HG03066 (cell line): ENCODE data around the gene SEPHS1.
"Not testable (repeated sequence)": the region's sequence is repeated elsewhere in the genome, so short reads cannot be mapped to it uniquely, and the experiment has no call there.

ENCODE experiments used
- ATAC-seq: cut with Tn5 transposase; IDR thresholded peaks from one replicate; pipeline ENCODE4 v1.9.1; 2021; ENCODE audit warnings: low read depth; ENCODE audit not compliant: unreplicated experiment

Gene SEPHS1, protein sequence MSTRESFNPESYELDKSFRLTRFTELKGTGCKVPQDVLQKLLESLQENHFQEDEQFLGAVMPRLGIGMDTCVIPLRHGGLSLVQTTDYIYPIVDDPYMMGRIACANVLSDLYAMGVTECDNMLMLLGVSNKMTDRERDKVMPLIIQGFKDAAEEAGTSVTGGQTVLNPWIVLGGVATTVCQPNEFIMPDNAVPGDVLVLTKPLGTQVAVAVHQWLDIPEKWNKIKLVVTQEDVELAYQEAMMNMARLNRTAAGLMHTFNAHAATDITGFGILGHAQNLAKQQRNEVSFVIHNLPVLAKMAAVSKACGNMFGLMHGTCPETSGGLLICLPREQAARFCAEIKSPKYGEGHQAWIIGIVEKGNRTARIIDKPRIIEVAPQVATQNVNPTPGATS

DNA sequence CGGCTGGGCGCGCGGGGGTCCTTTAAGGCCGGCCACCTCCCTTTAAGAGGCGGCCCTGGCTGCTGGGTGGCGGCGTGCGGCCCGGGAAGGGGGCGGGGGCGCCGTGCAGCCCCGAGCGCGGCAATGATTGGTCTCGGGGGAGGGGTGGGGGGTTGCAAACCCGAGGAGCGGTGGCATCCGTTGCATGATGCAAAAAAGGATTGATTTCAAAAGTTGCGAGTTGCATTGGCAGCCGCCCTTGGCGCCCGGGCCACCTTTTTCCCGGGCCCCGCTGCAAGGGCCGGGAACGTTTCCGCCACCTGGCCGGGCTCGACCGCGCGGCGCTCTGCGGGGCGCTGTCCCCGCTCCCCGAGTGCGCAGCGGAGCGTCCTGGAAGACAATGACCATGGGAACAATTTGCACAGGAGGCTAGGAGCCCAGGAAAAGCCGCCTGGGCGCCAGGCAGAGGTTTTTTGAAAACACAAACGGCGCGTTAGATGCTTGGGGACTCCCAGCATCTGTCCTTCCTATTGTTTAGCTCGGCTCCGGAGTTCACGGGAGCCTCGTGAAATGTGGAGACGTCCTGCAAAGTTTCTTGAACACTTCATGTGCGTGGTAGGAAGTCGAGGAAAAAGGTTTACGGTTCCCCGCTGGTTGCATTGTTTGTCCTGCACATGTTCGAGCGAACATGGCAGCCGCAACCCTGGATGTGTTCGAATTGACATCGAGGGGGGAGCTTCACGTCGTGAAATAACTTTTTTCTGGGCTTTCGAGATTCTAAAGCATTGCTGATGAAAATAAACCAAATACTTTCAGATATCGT, at the start of gene SEPHS1:
TSS of gene SEPHS1 (minus strand) at position 78 of the 802 bp plus-strand sequence. CDS start 3,343 bp downstream, outside the sequence.
- ATAC-seq = peak; percentile 48

DNA sequence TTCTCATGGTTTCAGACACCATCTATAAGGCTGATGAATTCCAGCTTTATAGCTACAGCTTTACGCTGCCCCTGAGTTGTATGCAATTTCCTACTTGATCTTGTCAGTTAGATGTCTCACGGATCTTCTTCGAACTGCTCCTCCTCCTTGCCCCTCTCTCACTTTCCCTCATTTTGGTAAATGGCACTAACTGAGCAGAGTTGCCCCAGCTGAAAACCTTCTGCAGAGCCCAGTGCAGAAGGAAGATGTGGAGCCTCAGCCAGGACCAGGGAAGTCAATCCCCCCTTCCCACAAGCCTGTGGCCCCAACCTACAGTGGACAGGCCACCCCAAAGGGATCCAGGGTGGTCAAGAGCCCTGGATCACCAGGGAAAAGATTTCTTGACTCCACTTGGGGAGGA, 49.0 kb upstream of the SEPHS1 start:
- no peak for ATAC-seq

DNA sequence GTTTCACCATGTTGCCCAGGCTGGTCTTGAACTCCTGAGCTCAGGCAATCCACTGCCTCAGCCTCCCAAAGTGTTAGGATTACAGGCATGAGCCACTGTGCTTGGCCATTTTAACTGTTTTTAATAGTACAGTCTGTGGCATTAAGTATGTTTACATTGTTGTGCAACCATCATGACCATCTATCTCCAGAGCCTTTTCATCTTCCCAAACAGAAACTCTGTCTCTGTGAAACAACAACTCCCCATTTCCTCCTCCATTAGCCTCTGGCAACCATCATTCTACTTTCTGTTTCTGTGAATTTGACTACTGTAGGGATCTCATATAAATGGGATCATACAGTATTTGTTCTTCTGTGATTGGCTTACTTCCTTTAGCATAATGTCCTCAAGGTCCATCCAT, 48.3 kb upstream of the SEPHS1 start:
- no peak for ATAC-seq

DNA sequence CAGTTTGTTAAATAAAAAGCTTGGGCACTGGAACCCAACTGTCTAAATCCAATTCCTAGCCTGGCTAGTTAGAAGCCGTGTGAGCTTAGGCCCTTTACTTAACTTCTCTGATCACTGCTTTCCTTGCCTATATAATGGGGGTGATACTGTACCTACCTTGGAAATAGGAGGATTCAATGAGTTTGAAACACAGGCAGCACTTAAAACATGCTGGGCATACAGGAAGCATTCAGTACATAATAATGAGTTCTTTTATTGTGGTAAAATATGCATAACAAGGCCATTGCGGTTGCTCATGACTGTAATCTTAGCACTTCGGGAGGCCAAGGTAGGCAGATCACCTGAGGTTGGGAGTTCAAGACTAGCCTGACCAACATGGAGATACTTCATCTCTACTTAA, 47.4 kb upstream of the SEPHS1 start:
- ATAC-seq = no peak

DNA sequence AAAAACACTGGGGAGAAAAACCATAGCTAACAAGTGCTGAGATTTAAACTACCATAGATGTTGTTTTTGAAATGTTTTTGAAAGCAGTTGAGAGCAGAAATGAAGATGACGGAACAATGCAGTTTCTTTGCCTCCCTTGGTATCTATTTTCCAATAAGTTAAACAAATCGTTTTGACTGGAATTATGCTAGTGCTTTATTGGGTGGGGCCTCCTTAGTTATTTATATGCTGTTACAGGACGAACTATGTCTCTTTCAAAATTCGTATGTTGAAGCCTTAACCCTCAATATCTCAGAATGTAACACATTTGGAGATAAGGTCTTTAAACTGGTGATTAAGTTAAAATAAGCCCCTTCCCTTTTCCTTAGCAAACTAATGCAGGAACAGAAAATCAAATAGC, 45.5 kb upstream of the SEPHS1 start:
- no peak for ATAC-seq

DNA sequence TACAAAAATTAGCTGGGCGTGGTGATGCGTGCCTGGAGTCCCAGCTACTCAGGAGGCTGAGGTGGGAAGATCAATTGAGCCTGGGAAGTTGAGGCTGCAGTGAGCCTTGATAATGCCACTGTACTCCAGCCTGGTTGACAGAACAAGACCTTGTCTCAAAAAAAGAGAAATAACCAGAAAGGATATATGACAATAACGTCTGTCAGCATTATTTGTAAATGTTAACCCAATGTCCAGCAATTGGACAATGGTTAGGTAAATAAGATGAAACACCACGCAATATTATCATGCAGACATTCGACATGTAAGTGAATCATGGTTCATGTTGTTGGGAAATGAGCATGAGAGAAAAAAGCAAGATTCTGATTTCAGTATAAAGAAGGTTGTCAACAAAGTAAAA, 44.6 kb upstream of the SEPHS1 start:
- no peak for ATAC-seq

DNA sequence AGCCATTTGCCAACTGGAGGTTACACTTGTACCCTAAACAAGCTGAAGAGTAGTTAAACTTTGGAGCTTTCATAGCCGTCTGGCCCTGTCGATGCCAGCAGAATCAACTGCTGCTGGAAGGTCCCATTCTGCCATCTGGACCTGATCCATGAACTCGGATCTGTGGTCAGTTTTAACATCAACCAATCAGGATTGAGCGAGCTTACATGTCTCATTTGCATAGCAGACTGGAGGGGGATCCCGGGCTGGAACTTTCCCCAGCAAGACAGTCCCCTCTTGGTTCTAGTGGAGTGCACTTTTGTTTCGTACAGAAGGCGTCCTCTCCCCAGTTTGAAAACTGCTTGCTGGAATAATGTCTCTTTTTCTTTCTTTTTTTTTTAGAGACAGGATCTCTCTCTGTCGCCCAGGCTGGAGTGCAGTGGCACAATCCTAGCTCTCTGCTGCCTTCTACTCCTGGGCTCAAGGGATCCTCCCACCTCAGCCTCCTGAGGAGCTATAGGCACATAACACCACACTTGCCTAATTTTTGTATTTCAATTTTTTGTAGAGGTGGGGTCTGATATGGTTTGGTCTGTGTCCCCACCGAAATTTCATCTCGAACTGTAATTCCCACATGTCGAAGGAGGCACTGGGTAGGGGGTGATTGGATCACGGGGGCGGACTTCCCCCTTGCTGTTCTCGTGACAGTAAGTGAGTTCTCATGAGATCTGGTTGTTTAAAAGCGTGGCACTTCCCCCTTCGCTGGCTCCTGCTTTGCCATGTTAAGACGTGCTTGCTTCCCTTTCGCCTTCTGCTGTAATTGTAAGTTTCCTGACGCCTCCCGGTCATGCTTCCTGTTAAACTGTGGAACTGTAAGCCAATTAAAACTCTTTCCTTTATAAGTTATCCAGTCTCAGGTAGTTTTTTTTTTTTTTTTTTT, 42.8 kb upstream of the SEPHS1 start:
- ATAC-seq = no peak

DNA sequence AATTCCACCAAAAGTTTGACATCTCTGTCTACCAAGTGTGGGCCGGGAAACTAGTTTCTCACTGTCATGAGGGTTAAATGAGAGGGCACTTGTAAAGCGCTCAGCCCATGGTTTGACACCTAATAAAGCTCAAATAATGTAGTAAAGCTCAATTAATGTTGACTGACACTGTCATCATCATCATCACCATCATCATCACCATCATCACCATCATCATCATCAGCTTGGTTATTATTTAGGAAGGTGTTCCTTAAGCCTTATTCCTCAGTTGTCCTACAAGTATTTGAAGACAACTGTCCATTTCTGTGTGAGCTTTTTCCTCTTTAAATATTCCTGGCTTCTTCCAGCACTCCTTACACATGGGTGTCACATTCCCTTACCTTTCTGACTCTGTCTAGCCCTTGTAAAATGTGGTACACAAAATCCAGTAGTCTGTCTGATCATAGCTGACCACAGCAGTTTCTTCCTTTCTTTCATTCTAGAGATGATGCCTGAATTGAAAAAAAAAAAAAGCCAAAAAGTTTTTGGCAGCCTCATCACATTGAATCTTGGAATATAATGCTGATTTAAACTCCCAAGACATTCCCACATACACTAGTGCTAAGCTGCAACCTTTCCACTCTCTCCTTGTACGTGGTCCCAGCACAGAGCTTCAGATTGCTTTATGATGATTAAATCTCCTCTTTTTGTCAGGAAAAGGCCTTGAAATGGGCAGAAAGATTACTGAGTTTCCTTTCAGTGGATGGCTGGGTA, 40.6 kb upstream of the SEPHS1 start:
- ATAC-seq = no peak

DNA sequence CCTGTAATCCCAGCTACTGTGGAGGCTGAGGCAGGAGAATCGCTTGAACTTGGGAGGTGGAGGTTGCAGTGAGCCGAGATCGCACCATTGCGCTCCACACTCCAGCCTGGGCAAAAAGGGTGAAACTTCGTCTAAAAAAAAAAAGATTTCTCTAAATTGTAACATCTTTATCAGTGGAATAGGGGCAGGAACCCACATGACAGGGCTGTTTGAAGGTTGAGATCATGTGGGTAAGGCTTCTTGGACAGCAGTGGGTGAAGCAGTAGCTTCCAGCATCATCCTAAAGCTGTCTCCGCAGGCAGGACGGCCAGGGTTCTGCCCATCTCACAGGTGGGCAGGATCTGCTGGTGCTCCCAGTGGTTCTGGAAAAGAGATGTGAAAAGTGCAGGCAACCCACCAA, 37.9 kb upstream of the SEPHS1 start:
- no peak for ATAC-seq

DNA sequence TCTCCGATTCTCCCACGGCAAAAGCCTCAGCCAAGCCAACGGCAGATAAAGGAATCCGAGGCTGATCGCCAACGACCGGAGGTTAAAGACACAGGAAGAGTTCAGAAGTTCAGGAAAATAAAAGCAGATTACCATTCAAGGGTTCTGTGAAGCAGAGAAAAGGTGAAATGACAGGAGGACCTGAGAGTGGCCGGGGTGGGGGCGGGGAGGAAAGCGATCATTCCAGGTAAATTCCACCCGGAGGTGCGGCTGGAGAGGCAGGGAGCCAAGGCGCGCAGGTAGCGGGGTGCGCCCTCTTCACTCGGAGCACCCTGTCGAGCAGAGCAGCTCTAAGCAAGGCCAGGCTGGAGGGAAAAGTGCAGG, 35.3 kb upstream of the SEPHS1 start:
- ATAC-seq = no peak

DNA sequence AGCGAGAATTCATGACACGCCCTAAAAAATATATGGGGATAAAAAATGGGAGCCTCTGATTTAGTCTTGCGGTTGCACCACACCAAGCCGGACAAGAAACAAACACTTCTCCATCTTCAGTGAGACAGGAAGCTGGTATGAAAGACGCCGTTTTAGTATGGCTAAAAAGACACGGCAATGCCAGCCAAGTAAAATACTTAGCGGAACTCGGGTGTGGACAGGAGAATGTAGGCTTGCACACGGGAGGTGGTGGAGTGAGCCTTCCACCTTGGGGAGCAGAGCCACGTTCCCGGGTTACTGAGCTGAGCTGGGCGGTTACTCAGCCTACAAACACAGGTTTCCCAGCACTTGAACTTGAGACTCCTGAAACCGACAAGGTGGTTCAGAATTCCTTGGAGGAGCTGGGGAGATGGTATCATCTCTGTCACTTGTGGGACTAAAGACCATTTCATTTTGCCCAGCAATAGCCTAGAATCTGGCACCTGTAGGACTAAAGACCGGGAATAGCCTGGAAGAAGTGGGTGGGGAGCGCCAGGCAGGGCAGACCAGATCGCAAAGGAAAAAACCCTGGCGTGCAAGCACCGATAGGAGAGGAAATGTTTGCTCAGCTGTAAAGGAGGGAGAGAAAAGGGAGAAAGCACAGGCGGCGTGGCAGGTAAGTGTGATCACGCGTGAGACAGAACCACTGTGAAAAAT, 34.8 kb upstream of the SEPHS1 start:
- no peak for ATAC-seq

DNA sequence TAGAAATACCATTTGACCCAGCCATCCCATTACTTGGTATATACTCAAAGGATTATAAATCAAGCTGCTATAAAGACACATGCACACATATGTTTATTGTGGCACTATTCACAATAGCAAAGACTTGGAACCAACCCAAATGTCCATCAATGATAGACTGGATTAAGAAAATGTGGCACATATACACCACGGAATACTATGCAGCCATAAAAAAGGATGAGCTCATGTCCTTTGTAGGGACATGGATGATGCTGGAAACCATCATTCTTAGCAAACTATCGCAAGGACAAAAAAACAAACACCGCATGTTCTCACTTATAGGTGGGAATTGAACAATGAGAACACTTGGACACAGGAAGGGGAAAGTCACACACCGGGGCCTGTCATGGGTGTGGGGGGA, 31.0 kb upstream of the SEPHS1 start:
- not testable (repeated sequence) for ATAC-seq

DNA sequence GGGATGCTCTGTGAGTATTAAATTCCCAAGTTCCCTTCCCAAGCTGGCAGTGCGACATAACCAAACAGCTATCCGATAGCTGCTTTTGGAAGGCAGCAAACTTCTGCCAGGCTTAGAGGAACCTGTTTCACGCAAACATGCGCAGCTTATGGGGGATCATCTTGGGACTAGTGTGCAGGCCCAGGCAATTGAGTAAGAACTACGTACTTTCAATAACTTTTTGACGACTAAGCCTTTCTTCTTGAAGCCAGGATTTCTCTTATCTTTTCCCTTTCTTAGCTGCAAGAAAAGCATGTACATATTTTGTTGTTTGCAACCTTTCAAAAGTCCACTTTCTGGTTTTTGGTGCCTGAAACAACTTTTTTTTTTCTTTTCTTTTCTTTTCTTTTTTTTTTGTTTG, 28.7 kb upstream of the SEPHS1 start:
- ATAC-seq = no peak

DNA sequence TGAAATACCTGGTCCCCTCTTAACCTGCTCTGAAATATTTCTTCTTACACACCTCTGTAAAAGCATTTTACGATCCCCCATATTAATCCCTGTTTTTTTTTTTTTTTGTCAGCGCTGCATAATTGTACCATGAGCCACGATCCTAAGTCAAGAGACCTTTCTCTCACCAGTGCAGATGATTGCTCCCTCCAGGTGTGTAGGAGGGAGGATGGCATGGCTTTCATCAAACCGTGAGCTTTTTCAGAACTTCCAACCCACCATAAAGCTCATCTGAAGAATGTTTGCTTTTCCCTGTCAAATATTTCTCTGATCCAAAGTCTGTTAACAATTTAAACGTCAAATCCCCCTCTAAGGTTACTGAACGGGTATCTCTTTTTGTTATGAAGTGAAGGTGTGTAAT, 28.2 kb upstream of the SEPHS1 start:
- no peak for ATAC-seq

DNA sequence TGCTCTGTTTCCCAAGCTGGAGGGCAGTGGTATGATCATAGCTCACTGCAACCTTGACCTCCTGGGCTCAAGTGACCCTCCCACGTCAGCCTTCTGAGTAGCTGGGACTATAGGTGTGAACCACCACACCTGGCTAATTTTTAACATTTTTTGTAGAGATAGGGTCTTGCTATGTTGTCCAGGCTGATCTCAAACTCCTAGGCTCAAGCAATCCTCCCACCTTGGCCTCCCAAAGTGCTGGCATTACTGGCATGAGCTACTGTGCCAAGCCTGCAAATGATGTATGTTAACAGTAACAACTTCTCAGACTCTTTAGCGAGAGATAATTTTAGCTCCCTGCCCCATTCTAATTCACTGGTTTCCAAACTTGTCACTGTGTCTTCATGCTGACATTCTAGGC, 27.7 kb upstream of the SEPHS1 start:
- no peak for ATAC-seq

DNA sequence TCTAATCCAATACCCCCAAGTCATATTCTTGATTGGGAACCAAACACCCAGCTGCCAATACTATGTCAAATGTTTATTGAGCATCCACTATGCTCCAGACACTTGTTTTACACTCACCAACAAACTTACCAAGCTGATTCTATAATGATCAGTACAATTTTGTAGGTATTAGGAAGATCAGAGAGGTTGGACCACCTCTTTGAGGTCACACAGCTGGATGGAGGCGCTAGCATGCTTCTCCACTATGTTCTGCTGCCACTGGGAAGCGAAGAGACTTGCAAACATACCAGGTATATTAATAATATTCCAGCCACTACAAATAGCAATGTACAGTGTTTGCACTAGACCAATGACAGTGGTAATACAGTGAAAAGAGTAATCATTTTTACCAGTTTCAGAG, 25.6 kb upstream of the SEPHS1 start:
- no peak for ATAC-seq

DNA sequence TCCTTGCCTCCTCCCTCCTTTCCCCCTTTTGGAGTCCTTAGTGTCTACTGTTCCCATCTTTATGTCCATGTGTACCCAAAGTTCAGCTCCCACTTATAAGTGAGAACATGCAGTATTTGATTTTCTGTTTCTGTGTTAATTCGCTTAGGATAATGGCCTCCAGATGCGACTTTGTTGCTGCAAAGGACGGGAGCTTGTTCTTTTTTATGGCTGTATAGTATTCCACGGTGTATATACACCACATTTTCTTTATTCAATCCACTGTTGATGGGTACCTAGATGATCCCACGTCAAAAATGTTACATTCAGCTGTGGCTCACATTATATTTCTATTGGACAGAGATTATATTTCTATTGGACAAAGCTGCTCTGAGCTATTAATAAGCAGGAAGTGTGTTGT, 24.4 kb upstream of the SEPHS1 start:
- no peak for ATAC-seq

DNA sequence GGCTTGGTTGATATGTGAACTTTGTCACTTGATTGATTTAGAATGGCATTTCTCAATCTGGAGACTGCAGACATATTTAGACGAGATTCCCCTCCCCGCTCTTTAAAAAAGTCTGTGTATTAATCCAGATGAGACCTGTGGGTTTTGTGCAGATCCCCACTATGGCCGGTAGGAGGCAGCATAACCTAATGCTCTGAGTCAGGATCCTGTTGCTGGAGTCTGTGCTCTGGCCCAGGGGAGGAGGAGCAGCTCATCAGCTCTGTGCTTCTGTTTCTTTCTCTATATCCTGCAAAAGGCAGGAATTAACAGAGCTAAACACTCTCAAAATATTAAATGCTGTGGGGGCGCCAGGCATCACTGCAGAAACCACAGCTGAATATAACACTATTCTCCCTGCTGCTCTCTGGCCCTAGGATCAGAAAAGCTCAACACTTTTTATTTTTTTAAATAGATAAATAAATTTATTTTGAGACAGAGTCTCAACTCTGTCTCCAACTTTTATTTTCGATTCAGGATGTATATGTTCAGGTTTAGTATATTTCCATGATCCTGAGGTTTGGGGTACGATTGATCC, 23.9 kb upstream of the SEPHS1 start:
- ATAC-seq = no peak

DNA sequence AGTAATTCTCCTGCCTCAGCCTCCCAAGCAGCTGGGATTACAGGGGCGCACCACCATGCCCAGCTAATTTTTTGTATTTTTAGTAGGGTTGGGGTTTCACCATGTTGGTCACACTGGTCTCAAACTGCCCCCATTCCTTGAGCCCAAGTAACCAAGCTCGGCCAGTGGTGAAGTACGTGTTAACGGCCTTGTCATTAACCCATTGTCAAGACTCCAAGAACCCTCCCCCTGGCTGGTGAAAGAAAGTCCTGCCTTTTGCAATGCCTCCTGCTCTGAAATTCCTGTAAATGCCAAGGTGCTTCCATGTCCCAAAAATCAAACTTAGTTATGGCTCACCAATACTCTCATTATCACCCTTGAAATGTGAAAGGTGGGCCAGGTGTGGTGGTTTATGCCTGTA, 18.8 kb upstream of the SEPHS1 start:
- no peak for ATAC-seq
